Keratinocyte (primary cell): ENCODE results near the gene MUC13. TPM values are rescaled to one million over a fixed set of nuclear protein-coding genes. Genes with fewer than 3 reads are reported as not detected.
A peak's percentile ranks its signal among the peaks of the same experiment; 100 is the strongest.

ENCODE experiments used
- DNase-seq: peaks from one replicate; pipeline ENCODE4 v3.0.0-alpha.2; 2011; ENCODE audit warnings: low read depth, missing footprints, low spot score
- FAIRE-seq: peaks from 2 replicates; lab custom pipeline; 2011; peaks lifted over from hg19 to GRCh38; lab: Jason Lieb, UNC
- H2AFZ ChIP-seq: 2 replicates; pipeline ENCODE4 v1.6.0; 2012; ENCODE audit warnings: low read length, control low read depth, inconsistent platforms; ENCODE audit not compliant: control insufficient read depth
- H3K27ac ChIP-seq: 2 replicates; pipeline ENCODE4 v1.5.1; 2011; ENCODE audit warnings: low read length; ENCODE audit not compliant: control insufficient read depth, insufficient read depth
- H3K27me3 ChIP-seq: 3 replicates; pipeline ENCODE4 v1.6.0; 2011; ENCODE audit warnings: low read length; ENCODE audit not compliant: control insufficient read depth, insufficient read depth; ENCODE audit errors: extremely low read depth
- H3K36me3 ChIP-seq, 2 experiments: 2 replicates in 1 of 2; 3 replicates in 1 of 2; pipeline ENCODE4 v1.5.1; 2011; ENCODE audit warnings: low read length in 2 of 2, mild to moderate bottlenecking in 1 of 2; ENCODE audit not compliant: control insufficient read depth in 2 of 2, insufficient read depth in 2 of 2; ENCODE audit errors: extremely low read depth in 1 of 2
- H3K4me1 ChIP-seq: 3 replicates; pipeline ENCODE4 v1.5.1; 2011; ENCODE audit warnings: low read length; ENCODE audit not compliant: control insufficient read depth, insufficient read depth; ENCODE audit errors: extremely low read depth
- H3K4me2 ChIP-seq: 3 replicates; pipeline ENCODE4 v1.6.0; 2011; ENCODE audit warnings: low read depth, low read length; ENCODE audit not compliant: control insufficient read depth, insufficient read depth; ENCODE audit errors: extremely low read depth
- H3K4me3 ChIP-seq, 3 experiments: fragments of 200-600 bp in 1 of 3; sonication (generic) in 1 of 3; 2 replicates in 2 of 3; 3 replicates in 1 of 3; pipeline ENCODE4 v1.5.1; 2011 to 2016; ENCODE audit warnings: low read length in 3 of 3, mild to moderate bottlenecking in 3 of 3, control low read depth in 2 of 3, inconsistent platforms in 1 of 3, low read depth in 1 of 3, mixed read lengths in 1 of 3, mixed run types in 1 of 3, moderate library complexity in 1 of 3; ENCODE audit not compliant: control insufficient read depth in 2 of 3, insufficient read depth in 2 of 3; ENCODE audit errors: extremely low read depth in 1 of 3
- H3K79me2 ChIP-seq: 2 replicates; pipeline ENCODE4 v1.6.0; 2012; ENCODE audit warnings: low read length; ENCODE audit not compliant: control insufficient read depth, insufficient read depth
- H3K9ac ChIP-seq: 3 replicates; pipeline ENCODE4 v1.6.0; 2011; ENCODE audit warnings: low read length; ENCODE audit not compliant: control insufficient read depth, insufficient read depth; ENCODE audit errors: extremely low read depth
- H3K9me1 ChIP-seq: 3 replicates; pipeline ENCODE4 v1.6.0; 2011; ENCODE audit warnings: low read length; ENCODE audit not compliant: control insufficient read depth, insufficient read depth; ENCODE audit errors: extremely low read depth
- H3K9me3 ChIP-seq: 2 replicates; pipeline ENCODE4 v1.5.1; 2012; ENCODE audit warnings: low read depth, low read length; ENCODE audit not compliant: control insufficient read depth
- H4K20me1 ChIP-seq: 3 replicates; pipeline ENCODE4 v1.6.0; 2011; ENCODE audit warnings: low read length; ENCODE audit not compliant: control insufficient read depth, insufficient read depth; ENCODE audit errors: extremely low read depth
- CTCF ChIP-seq, 3 experiments: IDR thresholded peaks in 1 of 3; conservative IDR thresholded peaks in 1 of 3; optimal IDR thresholded peaks in 1 of 3; 2 replicates in 2 of 3; 3 replicates in 1 of 3; pipeline versions ENCODE3 to v1.5.1; 2011; ENCODE audit warnings: low read length in 3 of 3, mild to moderate bottlenecking in 3 of 3, moderate library complexity in 2 of 3, control low read depth in 1 of 3, inconsistent platforms in 1 of 3; ENCODE audit not compliant: insufficient read depth in 2 of 3; ENCODE audit errors: extremely low read depth in 1 of 3
- EZH2 ChIP-seq: IDR thresholded peaks from one replicate; pipeline ENCODE4 v1.6.1; 2012; ENCODE audit warnings: inconsistent platforms, mild to moderate bottlenecking, low read length, moderate library complexity
- dilution Hi-C: fragments of 300-500 bp; cut with MboI; formaldehyde crosslinking; loops from one replicate; pipeline ENCODE4 v1.7.0; 2020; ENCODE audit warnings: low sequenced_read_pairs; ENCODE audit not compliant: extremely low pct_ligation_motif_present
- polyA plus RNA-seq, 5 experiments: library from polyadenylated mRNA; depleted of rRNA in 3 of 5; stranded (reverse) in 3 of 5; stranded (forward) in 1 of 5; unstranded in 1 of 5; fragments of >200 nt; gene quantifications; 1 replicate in 1 of 5; 2 replicates in 3 of 5; 3 replicates in 1 of 5; pipeline versions ENCODE4 v1.2.1 to v1.2.3, GENCODE V29; 2011 to 2012; ENCODE audit warnings: missing spikeins in 2 of 5, low read depth in 1 of 5, low replicate concordance in 1 of 5

The MUC13 gene
- polyA plus RNA-seq, 1 donor (not counting 4 experiments of a cell fraction or from before 2014, with no cell fraction given), result not detected

DNA sequence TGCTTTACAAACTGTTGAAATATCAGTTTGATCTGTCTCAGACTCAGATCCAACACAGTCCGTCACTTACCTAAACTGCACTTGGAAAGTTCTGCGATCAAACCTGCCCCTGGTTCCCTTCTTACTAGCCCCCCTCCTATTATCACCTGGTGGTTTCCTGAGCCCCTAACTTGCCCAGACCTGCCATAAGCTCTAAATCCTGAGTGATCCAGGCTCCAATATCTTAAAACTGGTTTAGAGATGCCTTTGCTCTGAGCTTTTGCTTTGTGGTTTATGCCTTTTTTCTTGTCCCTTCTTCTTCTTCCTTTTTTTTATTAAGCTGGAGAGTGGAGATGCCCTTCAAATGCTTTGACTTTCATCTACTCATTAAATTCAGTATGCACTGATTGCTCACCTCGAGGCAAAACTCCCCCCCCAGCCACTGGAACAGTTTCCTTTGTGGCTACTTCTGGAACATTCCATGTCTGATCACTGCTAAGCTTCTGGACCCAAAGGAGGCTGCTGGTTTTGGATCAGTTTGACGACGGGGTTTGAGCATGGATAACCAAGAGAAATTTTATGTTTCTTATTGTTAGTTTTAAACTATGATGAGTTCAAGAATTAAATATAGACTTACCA is 43.9 kb downstream of the MUC13 start:
- DNase-seq (no peak), FAIRE-seq (peak; percentile 83)
- H3K9me1 ChIP-seq, result no peaks in the 10 kb centered on the region
- no peaks in the 10 kb centered on the region for H3K36me3 ChIP-seq
- peak overlapping the region; percentile 32 for H2AFZ ChIP-seq
- peaks cover 37% of the 10 kb centered on the region for H3K4me1 ChIP-seq
- H3K79me2 ChIP-seq, result peaks cover 9% of the 10 kb centered on the region
- H3K27ac ChIP-seq, result peak overlapping the region; percentile 1
- H3K4me3 ChIP-seq, result no peak overlapping the region
- no peak for TF ChIP-seq EZH2
- no peak for TF ChIP-seq CTCF (optimal IDR thresholded peaks at IDR 0.05 in 1 of 3, IDR thresholded peaks at IDR 0.05 in 1 of 3, conservative IDR thresholded peaks at IDR 0.05 in 1 of 3; ENCODE audit: extremely low read depth in 1 of 3, insufficient read depth in 2 of 3, low read length in 3 of 3)
- H3K4me2 ChIP-seq, result peak overlapping the region; percentile 44
- no peak overlapping the region for H3K9ac ChIP-seq
- no peaks in the 10 kb centered on the region for H4K20me1 ChIP-seq
- dilution Hi-C loops, result no loop called here
- H3K27me3 ChIP-seq, result no peaks in the 10 kb centered on the region
- no peaks in the 10 kb centered on the region for H3K9me3 ChIP-seq

DNA sequence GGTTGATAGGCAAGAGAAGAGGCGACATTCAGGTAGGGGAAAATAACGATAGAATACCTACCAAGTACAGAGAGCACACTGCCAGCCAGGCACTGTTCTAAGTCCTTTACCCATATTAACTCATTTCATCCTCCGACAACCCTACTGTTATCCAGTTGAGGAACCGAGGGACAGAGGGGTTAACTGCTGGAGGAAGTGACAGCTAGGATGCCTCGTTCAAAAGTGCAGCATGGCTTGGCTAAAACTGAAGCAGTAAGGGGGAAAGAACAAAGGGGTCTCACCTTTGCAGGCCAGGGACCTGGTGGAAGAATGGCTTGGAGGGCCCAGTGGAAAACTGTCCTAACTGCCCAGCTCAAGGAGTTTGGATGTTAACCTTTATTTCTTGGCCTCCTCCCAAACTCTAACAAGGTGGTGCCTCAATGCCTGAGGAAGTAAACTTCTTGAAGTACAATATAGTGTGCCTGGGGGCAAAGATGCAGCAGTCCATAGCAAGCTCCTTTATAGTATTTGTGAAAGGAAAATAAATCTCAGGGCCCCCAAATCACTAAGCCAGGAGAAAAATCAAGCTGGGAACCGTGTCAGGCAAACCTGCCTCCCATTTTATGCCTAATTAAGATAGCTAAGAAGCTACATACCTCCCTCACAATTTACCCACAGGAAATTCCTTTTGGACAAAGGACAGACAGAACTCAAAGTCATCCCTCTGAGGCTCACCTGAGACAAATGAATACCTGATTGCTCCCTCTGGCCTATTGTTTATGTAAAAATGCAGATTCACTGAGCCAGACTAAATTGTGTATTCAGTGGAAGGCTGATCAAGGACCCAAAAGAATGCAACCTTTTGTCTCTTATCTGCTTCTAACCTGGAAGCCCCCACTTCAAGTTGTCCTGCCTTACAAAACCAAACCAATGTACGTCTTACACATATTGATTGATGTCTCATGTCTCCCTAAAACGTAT is 45.8 kb downstream of the MUC13 start:
- no peaks in the 10 kb centered on the region for H3K9me1 ChIP-seq
- no peaks in the 10 kb centered on the region for H3K27me3 ChIP-seq
- H3K9me3 ChIP-seq, result no peaks in the 10 kb centered on the region
- H3K4me3 ChIP-seq, result no peak overlapping the region
- no peak overlapping the region for H2AFZ ChIP-seq
- no peak overlapping the region for H3K4me2 ChIP-seq
- no peak for FAIRE-seq
- dilution Hi-C loops, result no loop called here
- no peak overlapping the region for H3K27ac ChIP-seq
- peaks cover 55% of the 10 kb centered on the region for H3K4me1 ChIP-seq
- TF ChIP-seq CTCF (optimal IDR thresholded peaks at IDR 0.05 in 1 of 3, IDR thresholded peaks at IDR 0.05 in 1 of 3, conservative IDR thresholded peaks at IDR 0.05 in 1 of 3; ENCODE audit: extremely low read depth in 1 of 3, insufficient read depth in 2 of 3, low read length in 3 of 3) (no peak), EZH2 (no peak)
- no peak for DNase-seq
- H3K79me2 ChIP-seq, result peaks cover 22% of the 10 kb centered on the region
- no peaks in the 10 kb centered on the region for H4K20me1 ChIP-seq
- H3K9ac ChIP-seq, result no peak overlapping the region
- H3K36me3 ChIP-seq, result no peaks in the 10 kb centered on the region
